GM12801 (cell line): Measurements from ENCODE around the gene TRIM4.

Source experiments
- CTCF ChIP-seq: IDR thresholded peaks from one replicate; pipeline ENCODE4 v1.5.1; 2011; ENCODE audit warnings: control low read depth; ENCODE audit not compliant: insufficient read length; ENCODE audit errors: extremely low read depth

The TRIM4 gene

DNA sequence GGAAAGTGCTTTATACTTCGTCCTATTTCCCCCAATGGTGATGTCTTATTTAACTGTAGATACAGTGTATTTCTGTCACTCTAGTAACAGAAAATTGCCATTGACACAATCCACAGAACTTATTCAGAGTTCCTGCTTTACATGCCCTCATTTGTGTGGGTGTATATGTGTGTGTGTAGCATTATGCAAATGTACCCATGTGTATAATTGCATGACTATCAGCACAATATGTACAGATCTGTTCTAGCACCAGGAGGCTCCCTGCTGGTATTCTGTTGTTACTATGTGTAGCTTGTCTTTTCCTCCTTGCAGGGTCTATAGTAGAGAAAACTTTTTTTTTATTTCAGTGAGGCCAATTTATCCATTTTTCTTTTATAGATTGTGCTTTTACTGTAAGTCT, 75.0 kb downstream of the TRIM4 start:
- TF ChIP-seq CTCF, result no peak

- TF ChIP-seq CTCF, result no peak
These were observed 75.5 kb downstream of the TRIM4 start for GRCh38 chr7:99843808-99844207.

DNA sequence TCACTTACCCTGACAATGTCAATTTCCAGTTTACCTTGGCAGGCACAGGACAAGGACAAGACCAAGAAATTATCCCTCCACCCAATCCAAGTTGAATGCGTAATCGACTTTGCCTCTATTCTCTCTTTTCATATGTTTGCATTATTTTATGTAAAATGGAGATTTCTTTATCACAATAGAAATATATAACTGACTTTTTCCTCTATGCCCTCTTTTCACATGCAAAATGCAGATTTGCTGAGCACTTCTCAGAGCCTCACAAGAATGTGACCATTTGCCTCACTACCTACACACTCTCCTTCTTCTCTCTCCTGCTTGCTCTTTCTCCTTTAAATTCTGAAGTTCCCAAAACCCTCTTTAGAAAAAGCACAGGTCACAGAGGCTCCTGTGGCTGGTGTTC, 76.4 kb downstream of the TRIM4 start:
- no peak for TF ChIP-seq CTCF
